ENCODE data around the gene HERPUD2.

GRCh38 chr7:35705932-35706461 lies 11.1 kb upstream of the HERPUD2 start:
- no peak for TF ChIP-seq CTCF (optimal IDR thresholded peaks at IDR 0.05 in 1 of 3, IDR thresholded peaks at IDR 0.05 in 1 of 3, conservative IDR thresholded peaks at IDR 0.05 in 1 of 3; ENCODE audit: extremely low read depth in 1 of 3, insufficient read depth in 2 of 3, low read length in 3 of 3)
- no peak for TF ChIP-seq EZH2 (IDR thresholded peaks at IDR 0.05; ENCODE audit: low read length)
